HG03064 (cell line): ENCODE results near the gene SLC5A2.
A peak's percentile ranks its signal among the peaks of the same experiment; 100 is the strongest.

ENCODE experiments used
- ATAC-seq: cut with Tn5 transposase; IDR thresholded peaks from one replicate; pipeline ENCODE4 v1.9.1; 2021; ENCODE audit warnings: low read depth; ENCODE audit not compliant: unreplicated experiment

The SLC5A2 gene

GRCh38 chr16:31459687-31460581 is 23.0 kb upstream of the SLC5A2 start:
- ATAC-seq = peak; percentile 66

- ATAC-seq = no peak
Measured at GRCh38 chr16:31460582-31461002, 22.3 kb upstream of the SLC5A2 start.

GRCh38 chr16:31461201-31461920 is 21.6 kb upstream of the SLC5A2 start:
- ATAC-seq = no peak

- ATAC-seq = no peak
Measured at GRCh38 chr16:31461921-31462804, 20.8 kb upstream of the SLC5A2 start.

- no peak for ATAC-seq
Measured at GRCh38 chr16:31464348-31464769, 18.6 kb upstream of the SLC5A2 start.

GRCh38 chr16:31464781-31465260 is 18.1 kb upstream of the SLC5A2 start:
- ATAC-seq = no peak

- ATAC-seq = no peak
Measured at GRCh38 chr16:31465788-31466370, 17.0 kb upstream of the SLC5A2 start.

GRCh38 chr16:31466381-31466841 is 16.5 kb upstream of the SLC5A2 start:
- no peak for ATAC-seq

GRCh38 chr16:31467151-31467773 is 15.7 kb upstream of the SLC5A2 start:
- peak; percentile 51 for ATAC-seq

GRCh38 chr16:31467858-31468257 is 15.1 kb upstream of the SLC5A2 start:
- no peak for ATAC-seq

- no peak for ATAC-seq
Measured at GRCh38 chr16:31470615-31471014, 12.3 kb upstream of the SLC5A2 start.

- no peak for ATAC-seq
Measured at GRCh38 chr16:31471241-31471874, 11.6 kb upstream of the SLC5A2 start.

GRCh38 chr16:31471875-31472708 is 10.8 kb upstream of the SLC5A2 start, which contains the start of gene TGFB1I1:
Gene TGFB1I1 (plus strand): TSS chr16:31472152. CDS start chr16:31472189, 37 bp downstream.
- ATAC-seq = no peak

- no peak for ATAC-seq
Measured at GRCh38 chr16:31472709-31473203, 10.2 kb upstream of the SLC5A2 start.

GRCh38 chr16:31473264-31473984 is 9.5 kb upstream of the SLC5A2 start:
- no peak for ATAC-seq

GRCh38 chr16:31474173-31474714 is 8.7 kb upstream of the SLC5A2 start:
- no peak for ATAC-seq
